Tibial nerve (tissue), 4 donors: ENCODE data around the gene QPCTL. TPM values are rescaled to one million over a fixed set of nuclear protein-coding genes. Genes with fewer than 3 reads are reported as not detected.

ENCODE experiments used
- DNase-seq, 2 donors: peaks; one replicate each; pipeline ENCODE4 v3.0.0-alpha.2; 2019; ENCODE audit warnings: low spot score in 2 of 2
- H3K27ac ChIP-seq, 4 donors: fragments of 200-600 bp; sonication (generic) in 3 of 4; one replicate each; pipeline ENCODE4 v1.5.1; 2017 to 2019; ENCODE audit warnings: mild to moderate bottlenecking in 1 of 4
- H3K27me3 ChIP-seq, 2 donors: fragments of 200-600 bp; sonication (generic) in 1 of 2; one replicate each; pipeline versions ENCODE4 v1.5.1 to v1.6.0; 2017 to 2019
- H3K36me3 ChIP-seq, 3 donors: fragments of 200-600 bp; sonication (generic); one replicate each; pipeline ENCODE4 v1.5.1; 2018 to 2019
- H3K4me1 ChIP-seq, 4 donors: fragments of 200-600 bp; sonication (generic) in 3 of 4; one replicate each; pipeline ENCODE4 v1.5.1; 2017 to 2019
- H3K4me3 ChIP-seq, 4 donors: fragments of 200-600 bp; sonication (generic) in 3 of 4; one replicate each; pipeline ENCODE4 v1.5.1; 2017 to 2019; ENCODE audit warnings: mild to moderate bottlenecking in 1 of 4, moderate library complexity in 1 of 4
- H3K9me3 ChIP-seq, 4 donors: fragments of 200-600 bp; sonication (generic) in 3 of 4; one replicate each; pipeline ENCODE4 v1.5.1; 2017 to 2019
- CTCF ChIP-seq, 5 experiments: fragments of 200-600 bp in 3 of 5; fragments of 450-650 bp in 2 of 5; sonication (generic) in 3 of 5; IDR thresholded peaks; one replicate each; pipeline ENCODE4 v1.5.1; 2016 to 2019; ENCODE audit warnings: antibody characterized with exemption in 5 of 5, mild to moderate bottlenecking in 3 of 5, moderate library complexity in 2 of 5
- EP300 ChIP-seq, 2 donors: sonication (generic); formaldehyde crosslinking; IDR thresholded peaks; one replicate each; pipeline ENCODE4 v1.6.1; 2017; ENCODE audit warnings: antibody characterized with exemption in 2 of 2, mild to moderate bottlenecking in 1 of 2
- POLR2A ChIP-seq, 2 donors: fragments of 450-650 bp; IDR thresholded peaks; one replicate each; pipeline ENCODE4 v1.6.1; 2017; ENCODE audit warnings: antibody characterized with exemption in 2 of 2, mild to moderate bottlenecking in 2 of 2, moderate library complexity in 2 of 2
- WGBS, 2 donors: methylation state at CpG; one replicate each; pipeline ENCODE4 v1.1.5; 2018; 5-methylcytosine and 5-hydroxymethylcytosine counted together
- total RNA-seq, 4 donors: library from RNA; depleted of rRNA; stranded (reverse); fragments of >200 nt; gene quantifications; one replicate each; pipeline ENCODE4 v1.1.0, GENCODE V29; 2016

QPCTL gene
- total RNA-seq, 4 donors from 2014 or later = 5.9 to 13.2 (median 10.5) TPM

- H3K4me3 ChIP-seq = no peak overlapping the region
- no peak for DNase-seq
- no peaks in the 10 kb centered on the region for H3K4me1 ChIP-seq
- H3K36me3 ChIP-seq = no peaks in the 10 kb centered on the region
- no peaks in the 10 kb centered on the region for H3K9me3 ChIP-seq
- WGBS, 2 donors = 33% methylated on average over 11 to 14 of the region's 14 CpGs
- no peak overlapping the region for H3K27ac ChIP-seq
- peaks cover 0 to 39% of the 10 kb centered on the region in 2 donors for H3K27me3 ChIP-seq
- TF ChIP-seq POLR2A (IDR thresholded peaks at IDR 0.05) = no peak
These were observed 34.8 kb upstream of the QPCTL start for GRCh38 chr19:45657520-45658167.

GRCh38 chr19:45659096-45659729 lies 33.3 kb upstream of the QPCTL start:
- TF ChIP-seq EP300 (IDR thresholded peaks at IDR 0.05) = no peak
- Histone ChIP-seq H3K27me3 (peaks cover 0 to 51% of the 10 kb centered on the region in 2 donors), H3K36me3 (no peaks in the 10 kb centered on the region), H3K4me3 (no peak overlapping the region), H3K9me3 (no peaks in the 10 kb centered on the region), H3K27ac (no peak overlapping the region), H3K4me1 (no peaks in the 10 kb centered on the region)
- no peak for DNase-seq
- 71 to 79% methylated on average over 6 of the region's 6 CpGs for WGBS, 2 donors

GRCh38 chr19:45660636-45661035 lies 31.8 kb upstream of the QPCTL start:
- H3K4me3 ChIP-seq = no peak overlapping the region
- H3K4me1 ChIP-seq = no peaks in the 10 kb centered on the region
- H3K27ac ChIP-seq = no peak overlapping the region
- DNase-seq = no peak
- no peaks in the 10 kb centered on the region for H3K36me3 ChIP-seq
- H3K27me3 ChIP-seq = peaks cover 0 to 65% of the 10 kb centered on the region in 2 donors
- H3K9me3 ChIP-seq = no peaks in the 10 kb centered on the region
- TF ChIP-seq CTCF (IDR thresholded peaks at IDR 0.05) (no peak), EP300 (IDR thresholded peaks at IDR 0.05) (no peak), POLR2A (IDR thresholded peaks at IDR 0.05) (no peak)
- 27 to 38% methylated on average over 8 of the region's 8 CpGs for whole genome bisulfite sequencing, 2 donors

- Histone ChIP-seq H3K27me3 (peaks cover 0 to 86% of the 10 kb centered on the region in 2 donors), H3K4me3 (no peak overlapping the region), H3K27ac (no peak overlapping the region), H3K4me1 (peaks cover 0 to 13% (median 8%) of the 10 kb centered on the region in 4 donors), H3K36me3 (no peaks in the 10 kb centered on the region), H3K9me3 (no peaks in the 10 kb centered on the region)
- no peak for DNase-seq
- TF ChIP-seq EP300 (IDR thresholded peaks at IDR 0.05) = no peak
- 94 to 100% methylated on average over 1 of the region's 1 CpG for WGBS, 2 donors
These were observed 28.7 kb upstream of the QPCTL start for GRCh38 chr19:45663800-45664199.

- TF ChIP-seq CTCF (IDR thresholded peaks at IDR 0.05) = no peak
- H3K4me1 ChIP-seq = peaks cover 0 to 20% (median 15%) of the 10 kb centered on the region in 4 donors
- DNase-seq = no peak
- no peak overlapping the region for H3K27ac ChIP-seq
- H3K9me3 ChIP-seq = no peaks in the 10 kb centered on the region
- 74% methylated on average over 7 of the region's 7 CpGs for WGBS, 2 donors
- H3K36me3 ChIP-seq = no peaks in the 10 kb centered on the region
- H3K4me3 ChIP-seq = no peak overlapping the region
- H3K27me3 ChIP-seq = peaks cover under 1 to 87% of the 10 kb centered on the region in 2 donors
These were observed 27.9 kb upstream of the QPCTL start for GRCh38 chr19:45664575-45664974.

GRCh38 chr19:45667620-45668341 lies 24.7 kb upstream of the QPCTL start, which contains the start of gene GIPR:
Gene GIPR (plus strand): TSS chr19:45668221. CDS start chr19:45669521, 1,300 bp downstream.
- Histone ChIP-seq H3K27me3 (peaks cover 8 to 98% of the 10 kb centered on the region in 2 donors), H3K36me3 (no peaks in the 10 kb centered on the region), H3K9me3 (no peaks in the 10 kb centered on the region), H3K4me3 (peak within 1 kb of the TSS in 2 of 4 donors; percentile 20 to 24), H3K4me1 (peaks cover 0 to 35% (median 16%) of the 10 kb centered on the region in 4 donors), H3K27ac (no peak within 1 kb of the TSS)
- 11 to 45% methylated on average over 6 to 15 of the region's 15 CpGs for WGBS, 2 donors
- TF ChIP-seq CTCF (IDR thresholded peaks at IDR 0.05) = no peak
- DNase-seq = no peak
